ENCODE results near the gene SURF4. TPM values are rescaled to one million over a fixed set of nuclear protein-coding genes. Genes with fewer than 3 reads are reported as not detected.

Gene SURF4
- total RNA-seq, 4 donors from 2014 or later = 104 to 176 (median 139) TPM

DNA sequence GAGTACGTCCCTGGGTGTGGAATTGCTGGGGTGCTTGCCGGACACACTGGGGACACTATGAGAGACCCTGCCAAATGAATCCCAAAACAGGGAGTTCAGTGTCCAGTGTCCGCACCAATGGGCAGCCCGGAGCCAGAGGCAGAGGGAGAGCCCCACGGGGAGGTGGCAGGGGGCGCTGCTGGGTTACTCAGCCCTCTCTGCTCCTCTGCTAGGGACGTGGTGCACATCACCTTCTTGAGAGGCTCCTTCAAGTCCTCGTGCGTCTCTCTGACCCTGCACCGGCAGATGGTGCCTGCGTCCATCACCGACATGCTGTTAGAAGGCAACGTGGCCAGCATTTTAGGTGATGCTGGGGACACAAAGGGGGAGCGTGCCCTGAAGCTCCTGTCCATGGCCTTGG, 21.1 kb upstream of the SURF4 start:
- TF ChIP-seq, protein P1, sequence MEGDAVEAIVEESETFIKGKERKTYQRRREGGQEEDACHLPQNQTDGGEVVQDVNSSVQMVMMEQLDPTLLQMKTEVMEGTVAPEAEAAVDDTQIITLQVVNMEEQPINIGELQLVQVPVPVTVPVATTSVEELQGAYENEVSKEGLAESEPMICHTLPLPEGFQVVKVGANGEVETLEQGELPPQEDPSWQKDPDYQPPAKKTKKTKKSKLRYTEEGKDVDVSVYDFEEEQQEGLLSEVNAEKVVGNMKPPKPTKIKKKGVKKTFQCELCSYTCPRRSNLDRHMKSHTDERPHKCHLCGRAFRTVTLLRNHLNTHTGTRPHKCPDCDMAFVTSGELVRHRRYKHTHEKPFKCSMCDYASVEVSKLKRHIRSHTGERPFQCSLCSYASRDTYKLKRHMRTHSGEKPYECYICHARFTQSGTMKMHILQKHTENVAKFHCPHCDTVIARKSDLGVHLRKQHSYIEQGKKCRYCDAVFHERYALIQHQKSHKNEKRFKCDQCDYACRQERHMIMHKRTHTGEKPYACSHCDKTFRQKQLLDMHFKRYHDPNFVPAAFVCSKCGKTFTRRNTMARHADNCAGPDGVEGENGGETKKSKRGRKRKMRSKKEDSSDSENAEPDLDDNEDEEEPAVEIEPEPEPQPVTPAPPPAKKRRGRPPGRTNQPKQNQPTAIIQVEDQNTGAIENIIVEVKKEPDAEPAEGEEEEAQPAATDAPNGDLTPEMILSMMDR (IDR thresholded peaks at IDR 0.05; ENCODE audit: low read depth) = no peak

DNA sequence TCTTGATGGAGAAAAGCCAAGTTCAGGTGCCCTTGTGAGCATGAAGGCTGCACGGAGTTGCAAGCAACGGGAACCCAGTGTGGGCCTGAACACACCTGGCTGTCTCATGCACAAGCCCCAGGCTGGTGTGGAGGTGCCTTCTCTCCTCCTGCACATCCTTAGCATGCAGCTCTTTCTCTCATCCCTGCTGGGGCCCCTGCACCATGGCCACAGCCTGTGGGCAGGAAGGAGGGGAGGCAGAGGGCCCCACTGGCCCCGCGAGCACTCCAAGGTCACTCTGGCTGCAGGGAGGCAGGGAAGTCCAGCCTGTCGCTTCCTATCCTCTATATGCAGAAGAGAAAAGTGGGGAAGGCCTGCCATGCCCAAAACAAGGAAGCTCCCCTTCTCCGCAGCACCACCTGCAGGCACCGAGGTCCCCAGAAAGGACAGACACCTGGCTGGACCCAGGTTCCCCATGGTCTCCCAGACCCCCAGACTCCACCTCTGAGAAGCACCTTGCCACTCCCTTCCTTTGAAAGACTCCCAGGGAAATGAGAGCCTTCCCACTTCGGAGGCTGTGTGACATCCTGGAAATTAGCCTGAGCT, 18.9 kb upstream of the SURF4 start:
- TF ChIP-seq, protein P1 (IDR thresholded peaks at IDR 0.05; ENCODE audit: low read depth) = no peak

DNA sequence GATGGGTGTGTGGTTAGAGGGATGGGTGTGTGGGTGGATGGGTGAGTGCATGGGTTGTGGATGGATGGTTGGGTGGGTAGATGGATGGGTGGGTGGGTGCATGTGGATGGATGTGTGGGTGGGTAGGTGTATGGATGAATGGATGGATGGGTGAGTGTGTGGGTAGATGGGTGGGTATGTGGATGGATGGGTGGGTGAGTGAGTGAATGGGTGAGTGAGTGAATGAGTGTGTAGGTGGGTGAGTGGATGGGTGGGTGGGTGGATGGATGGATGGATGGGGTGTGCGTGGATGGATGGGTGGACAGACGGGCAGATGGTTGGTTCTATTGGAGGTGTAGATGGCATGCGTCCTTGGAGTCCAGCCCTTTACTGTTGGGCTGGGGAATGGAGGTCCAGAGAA, 17.5 kb upstream of the SURF4 start:
- TF ChIP-seq, protein P1 (IDR thresholded peaks at IDR 0.05; ENCODE audit: low read depth) = no peak

DNA sequence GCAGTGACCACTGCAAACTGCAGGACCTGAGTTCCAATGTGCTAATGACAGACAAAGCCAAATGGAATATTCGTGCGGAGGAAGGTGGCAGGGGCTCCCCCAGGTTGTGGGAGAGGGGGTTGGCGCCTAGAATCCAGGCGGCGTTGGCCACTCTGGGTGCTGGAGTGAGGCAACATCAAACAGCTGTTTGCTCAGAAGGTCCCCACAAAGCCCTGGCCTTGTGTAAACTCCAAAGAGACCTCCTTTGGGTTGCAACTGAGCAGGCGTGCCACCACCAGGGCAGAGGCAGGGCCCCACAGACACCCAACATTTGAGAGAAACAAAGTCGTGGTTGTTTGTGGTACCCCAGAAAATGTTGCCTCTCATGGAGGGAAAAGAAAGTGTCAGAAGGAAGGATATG, 14.9 kb upstream of the SURF4 start:
- TF ChIP-seq, protein P1 (IDR thresholded peaks at IDR 0.05; ENCODE audit: low read depth) = no peak

DNA sequence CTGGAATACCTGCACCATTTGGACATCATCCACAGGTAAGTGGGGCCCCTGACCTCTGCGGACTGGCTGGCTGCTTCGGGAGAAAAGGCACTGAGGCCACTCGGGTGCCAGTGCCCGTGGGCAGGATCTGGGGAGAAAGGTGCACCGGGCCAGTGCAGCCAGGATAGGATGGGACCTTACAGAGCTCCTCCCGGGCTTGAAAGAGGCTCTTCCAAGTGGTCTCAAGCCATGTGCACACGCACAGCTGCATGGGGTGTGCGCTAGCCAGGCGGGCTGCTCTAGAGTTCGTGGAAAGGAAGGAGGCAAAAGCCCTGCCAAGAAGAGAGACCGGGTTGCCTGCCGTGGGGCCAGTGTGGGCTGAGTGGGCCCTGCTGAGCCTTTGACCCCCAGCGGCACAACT, 13.7 kb upstream of the SURF4 start:
- TF ChIP-seq, protein P1 (IDR thresholded peaks at IDR 0.05; ENCODE audit: low read depth) = no peak

DNA sequence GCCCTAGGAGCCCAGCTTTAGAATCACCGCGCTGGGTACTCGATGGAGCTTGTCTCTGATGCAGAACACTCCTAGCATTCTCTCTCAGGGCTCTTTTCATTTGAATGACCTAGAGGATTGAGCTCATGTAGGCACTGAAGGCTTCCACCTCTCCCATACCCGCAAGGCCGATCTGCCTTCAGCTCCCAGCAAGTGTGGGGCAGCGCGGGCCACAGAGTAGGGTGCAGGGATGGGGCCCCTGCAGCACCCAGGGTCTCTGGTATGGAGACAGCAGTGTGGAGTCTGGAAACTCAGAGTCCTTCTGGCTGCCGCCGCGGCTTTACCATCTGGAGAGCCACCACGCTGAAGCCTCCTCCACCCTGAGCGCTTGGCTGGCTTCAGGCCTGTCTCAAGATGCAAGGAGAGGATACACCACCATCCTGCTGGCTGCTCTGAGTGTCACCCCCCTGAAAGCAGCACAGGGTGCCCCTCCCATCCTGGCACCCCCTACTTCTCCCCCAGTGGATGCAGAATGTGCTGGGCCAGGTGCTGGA, 13.2 kb upstream of the SURF4 start:
- TF ChIP-seq, protein P1 (IDR thresholded peaks at IDR 0.05; ENCODE audit: low read depth) = no peak

DNA sequence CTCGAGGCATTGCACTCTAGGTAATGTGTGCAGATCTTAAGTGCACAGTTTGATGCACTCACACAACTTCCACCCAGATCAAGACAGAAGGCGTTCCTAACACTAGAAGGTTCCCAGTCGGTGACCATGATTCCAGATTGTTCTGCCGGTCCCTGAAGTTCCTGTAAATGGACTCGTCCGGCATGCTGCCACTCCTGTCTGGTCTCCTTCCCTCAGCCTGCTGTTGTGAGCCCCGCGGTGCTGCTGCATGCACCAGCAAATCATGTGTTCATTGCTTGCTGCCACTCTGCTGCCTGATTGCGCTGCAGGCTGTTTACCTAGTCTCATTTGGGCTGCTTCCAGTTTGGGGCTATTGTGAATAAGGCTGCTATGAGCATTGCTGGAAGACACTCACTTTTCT, 11.8 kb upstream of the SURF4 start:
- TF ChIP-seq, protein P1 (IDR thresholded peaks at IDR 0.05; ENCODE audit: low read depth) = no peak
